Measurements from ENCODE around the gene ARPC5L. TPM values are rescaled to one million over a fixed set of nuclear protein-coding genes. Genes with fewer than 3 reads are reported as not detected.
"Not testable (repeated sequence)": the region's sequence is repeated elsewhere in the genome, so short reads cannot be mapped to it uniquely, and the experiment has no call there.

ARPC5L gene
- total and polyA plus RNA-seq, 10 donors = 33.6 to 75.3 (median 48.3) TPM

GRCh38 chr9:124908098-124908497 is 46.2 kb downstream of the ARPC5L start:
- Histone ChIP-seq H3K4me3 (no peak overlapping the region), H3K27me3 (replicated peaks in 1 of 7) (no peaks in the 10 kb centered on the region), H3K9me3 (no peaks in the 10 kb centered on the region), H3K36me3 (peaks cover 0 to 100% (median 43%) of the 10 kb centered on the region in 6 donors), H3K4me1 (no peaks in the 10 kb centered on the region), H3K27ac (no peak overlapping the region)
- WGBS, 5 donors = 85 to 92% (median 89%) methylated on average over 2 of the region's 2 CpGs
- intact Hi-C loops (cut with DNase I; ENCODE audit: low total_unique reads) = no loop called here
- DNase-seq = no peak
- TF ChIP-seq POLR2A (IDR thresholded peaks at IDR 0.05) (no peak), POLR2AphosphoS5 (IDR thresholded peaks at IDR 0.05) (no peak)
- TF ChIP-seq, protein P1, sequence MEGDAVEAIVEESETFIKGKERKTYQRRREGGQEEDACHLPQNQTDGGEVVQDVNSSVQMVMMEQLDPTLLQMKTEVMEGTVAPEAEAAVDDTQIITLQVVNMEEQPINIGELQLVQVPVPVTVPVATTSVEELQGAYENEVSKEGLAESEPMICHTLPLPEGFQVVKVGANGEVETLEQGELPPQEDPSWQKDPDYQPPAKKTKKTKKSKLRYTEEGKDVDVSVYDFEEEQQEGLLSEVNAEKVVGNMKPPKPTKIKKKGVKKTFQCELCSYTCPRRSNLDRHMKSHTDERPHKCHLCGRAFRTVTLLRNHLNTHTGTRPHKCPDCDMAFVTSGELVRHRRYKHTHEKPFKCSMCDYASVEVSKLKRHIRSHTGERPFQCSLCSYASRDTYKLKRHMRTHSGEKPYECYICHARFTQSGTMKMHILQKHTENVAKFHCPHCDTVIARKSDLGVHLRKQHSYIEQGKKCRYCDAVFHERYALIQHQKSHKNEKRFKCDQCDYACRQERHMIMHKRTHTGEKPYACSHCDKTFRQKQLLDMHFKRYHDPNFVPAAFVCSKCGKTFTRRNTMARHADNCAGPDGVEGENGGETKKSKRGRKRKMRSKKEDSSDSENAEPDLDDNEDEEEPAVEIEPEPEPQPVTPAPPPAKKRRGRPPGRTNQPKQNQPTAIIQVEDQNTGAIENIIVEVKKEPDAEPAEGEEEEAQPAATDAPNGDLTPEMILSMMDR (IDR thresholded peaks at IDR 0.05 in 8 of 11, conservative IDR thresholded peaks at IDR 0.05 in 3 of 11) = no peak

GRCh38 chr9:124911766-124912165 is 49.8 kb downstream of the ARPC5L start:
- H3K27ac ChIP-seq = no peak overlapping the region
- H3K4me3 ChIP-seq = no peak overlapping the region
- H3K36me3 ChIP-seq = peaks cover 0 to 96% (median 47%) of the 10 kb centered on the region in 6 donors
- WGBS, 5 donors = 85 to 96% (median 90%) methylated on average over 1 of the region's 1 CpG
- no peak for DNase-seq
- H3K27me3 ChIP-seq (replicated peaks in 1 of 7) = no peaks in the 10 kb centered on the region
- H3K4me1 ChIP-seq = no peaks in the 10 kb centered on the region
- intact Hi-C loops (cut with DNase I; ENCODE audit: low total_unique reads) = no loop called here
- no peaks in the 10 kb centered on the region for H3K9me3 ChIP-seq
- TF ChIP-seq, protein P1 (IDR thresholded peaks at IDR 0.05 in 8 of 11, conservative IDR thresholded peaks at IDR 0.05 in 3 of 11) = no peak
- TF ChIP-seq POLR2AphosphoS5 (IDR thresholded peaks at IDR 0.05) (no peak), POLR2A (IDR thresholded peaks at IDR 0.05) (no peak)

GRCh38 chr9:124913378-124913777 is 51.4 kb downstream of the ARPC5L start:
- Histone ChIP-seq H3K4me3 (no peak overlapping the region), H3K9me3 (no peaks in the 10 kb centered on the region), H3K36me3 (peaks cover 0 to 96% (median 45%) of the 10 kb centered on the region in 6 donors), H3K27me3 (replicated peaks in 1 of 7) (no peaks in the 10 kb centered on the region), H3K4me1 (no peaks in the 10 kb centered on the region), H3K27ac (no peak overlapping the region)
- intact Hi-C loops (cut with DNase I; ENCODE audit: low total_unique reads) = no loop called here
- 95 to 100% (median 98%) methylated on average over 2 of the region's 2 CpGs for WGBS, 5 donors
- TF ChIP-seq POLR2A (IDR thresholded peaks at IDR 0.05) = no peak
- TF ChIP-seq POLR2AphosphoS5 (IDR thresholded peaks at IDR 0.05) = no peak
- TF ChIP-seq, protein P1 (IDR thresholded peaks at IDR 0.05 in 8 of 11, conservative IDR thresholded peaks at IDR 0.05 in 3 of 11) = no peak
- no peak for DNase-seq

DNA sequence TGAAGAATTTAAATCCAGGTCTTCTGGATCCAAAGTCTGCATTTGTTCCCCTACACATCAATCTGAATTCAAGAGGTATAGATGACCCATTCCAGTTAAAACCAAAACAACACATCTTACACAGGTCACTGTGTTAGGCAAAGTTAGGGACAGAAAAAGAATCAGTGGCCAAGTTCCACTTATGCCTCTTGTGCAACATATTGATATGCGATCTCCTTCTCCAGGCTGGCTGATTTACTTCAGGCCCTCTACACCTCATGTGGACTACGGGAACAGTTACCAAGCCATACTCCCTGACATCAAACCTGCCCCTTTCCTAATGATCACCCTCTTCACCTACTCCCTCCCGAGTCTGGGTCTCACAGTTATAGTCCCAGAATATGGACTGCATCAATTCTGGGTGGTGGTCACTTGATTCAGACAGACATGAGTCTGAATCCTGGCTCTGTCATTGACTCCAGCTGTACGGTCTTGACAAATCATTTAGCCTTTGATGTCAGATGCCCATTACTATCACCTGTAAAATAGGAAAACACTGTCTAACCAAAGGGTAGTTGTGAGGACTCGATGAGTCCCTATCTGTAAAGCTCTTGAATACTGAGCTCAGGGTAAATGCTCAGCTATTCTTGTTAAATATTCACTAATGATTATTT is 52.9 kb downstream of the ARPC5L start:
- DNase-seq = no peak
- H3K4me1 ChIP-seq = no peaks in the 10 kb centered on the region
- TF ChIP-seq POLR2AphosphoS5 (IDR thresholded peaks at IDR 0.05) = no peak
- no peak for TF ChIP-seq POLR2A (IDR thresholded peaks at IDR 0.05)
- TF ChIP-seq, protein P1 (IDR thresholded peaks at IDR 0.05 in 8 of 11, conservative IDR thresholded peaks at IDR 0.05 in 3 of 11) = no peak
- intact Hi-C loops (cut with DNase I; ENCODE audit: low total_unique reads) = no loop called here
- no peak overlapping the region for H3K4me3 ChIP-seq
- peaks cover 0 to 96% (median 57%) of the 10 kb centered on the region in 6 donors for H3K36me3 ChIP-seq
- no peak overlapping the region for H3K27ac ChIP-seq
- H3K9me3 ChIP-seq = no peaks in the 10 kb centered on the region
- 76 to 96% (median 94%) methylated on average over 5 of the region's 5 CpGs for WGBS, 5 donors
- H3K27me3 ChIP-seq (replicated peaks in 1 of 7) = no peaks in the 10 kb centered on the region

- H3K9me3 ChIP-seq; DNase-seq; H3K4me3 ChIP-seq; H3K4me1 ChIP-seq; intact Hi-C loops (cut with DNase I; ENCODE audit: low total_unique reads); H3K27ac ChIP-seq; H3K27me3 ChIP-seq (replicated peaks in 1 of 7): not testable (repeated sequence)
- WGBS, 5 donors = 82 to 90% (median 87%) methylated on average over 6 of the region's 6 CpGs
- peaks cover 0 to 96% (median 54%) of the 10 kb centered on the region in 6 donors for H3K36me3 ChIP-seq
Measured at GRCh38 chr9:124920394-124920793, 58.5 kb downstream of the ARPC5L start.

All from spleen (tissue), 11 donors.